GM18868 (cell line): ENCODE data around the gene METTL27.
"Not testable (repeated sequence)": the region's sequence is repeated elsewhere in the genome, so short reads cannot be mapped to it uniquely, and the experiment has no call there.

ENCODE experiments used
- ATAC-seq: cut with Tn5 transposase; IDR thresholded peaks from one replicate; pipeline ENCODE4 v1.9.1; 2021; ENCODE audit warnings: mild to moderate bottlenecking, moderate library complexity; ENCODE audit not compliant: unreplicated experiment

Gene METTL27

GRCh38 chr7:73839743-73840714, 2.3 kb downstream of the METTL27 start:
- no peak for ATAC-seq

- ATAC-seq = no peak
Measured at GRCh38 chr7:73839290-73839689, 3.0 kb downstream of the METTL27 start.

- ATAC-seq = no peak
Measured at GRCh38 chr7:73838642-73839041, 3.7 kb downstream of the METTL27 start.

GRCh38 chr7:73837167-73837566, 5.1 kb downstream of the METTL27 start:
- not testable (repeated sequence) for ATAC-seq

- ATAC-seq = no peak
Measured at GRCh38 chr7:73834626-73835191, 7.6 kb downstream of the METTL27 start.

- ATAC-seq = no peak
Measured at GRCh38 chr7:73833251-73833919, 8.9 kb downstream of the METTL27 start.

- ATAC-seq = no peak
Measured at GRCh38 chr7:73832806-73833205, 9.5 kb downstream of the METTL27 start.

GRCh38 chr7:73831834-73832651, 10.3 kb downstream of the METTL27 start:
- no peak for ATAC-seq

GRCh38 chr7:73831584-73831833, 10.8 kb downstream of the METTL27 start:
- ATAC-seq = no peak

GRCh38 chr7:73830681-73831583, 11.4 kb downstream of the METTL27 start, which contains the start of gene CLDN4:
CLDN4 (plus strand) TSS chr7:73830996; CDS start chr7:73831202, 206 bp downstream.
- ATAC-seq = no peak

- ATAC-seq = no peak
Measured at GRCh38 chr7:73829921-73830680, 12.2 kb downstream of the METTL27 start.

GRCh38 chr7:73829505-73829904, 12.8 kb downstream of the METTL27 start:
- no peak for ATAC-seq

- ATAC-seq = no peak
Measured at GRCh38 chr7:73828972-73829371, 13.3 kb downstream of the METTL27 start.

- ATAC-seq = no peak
Measured at GRCh38 chr7:73828107-73828803, 14.1 kb downstream of the METTL27 start.

- no peak for ATAC-seq
Measured at GRCh38 chr7:73827567-73828106, 14.7 kb downstream of the METTL27 start.

- ATAC-seq = no peak
Measured at GRCh38 chr7:73824986-73825385, 17.3 kb downstream of the METTL27 start.

GRCh38 chr7:73823873-73824592, 18.3 kb downstream of the METTL27 start:
- ATAC-seq = no peak

GRCh38 chr7:73823257-73823656, 19.1 kb downstream of the METTL27 start:
- no peak for ATAC-seq
